Islet precursor cell (in vitro differentiated cells): Measurements from ENCODE around the gene ACAN.
A peak's percentile ranks its signal among the peaks of the same experiment; 100 is the strongest.

Source experiments
- DNase-seq: peaks from one replicate; pipeline ENCODE4 v3.0.0-alpha.2; 2018

Gene ACAN

DNA sequence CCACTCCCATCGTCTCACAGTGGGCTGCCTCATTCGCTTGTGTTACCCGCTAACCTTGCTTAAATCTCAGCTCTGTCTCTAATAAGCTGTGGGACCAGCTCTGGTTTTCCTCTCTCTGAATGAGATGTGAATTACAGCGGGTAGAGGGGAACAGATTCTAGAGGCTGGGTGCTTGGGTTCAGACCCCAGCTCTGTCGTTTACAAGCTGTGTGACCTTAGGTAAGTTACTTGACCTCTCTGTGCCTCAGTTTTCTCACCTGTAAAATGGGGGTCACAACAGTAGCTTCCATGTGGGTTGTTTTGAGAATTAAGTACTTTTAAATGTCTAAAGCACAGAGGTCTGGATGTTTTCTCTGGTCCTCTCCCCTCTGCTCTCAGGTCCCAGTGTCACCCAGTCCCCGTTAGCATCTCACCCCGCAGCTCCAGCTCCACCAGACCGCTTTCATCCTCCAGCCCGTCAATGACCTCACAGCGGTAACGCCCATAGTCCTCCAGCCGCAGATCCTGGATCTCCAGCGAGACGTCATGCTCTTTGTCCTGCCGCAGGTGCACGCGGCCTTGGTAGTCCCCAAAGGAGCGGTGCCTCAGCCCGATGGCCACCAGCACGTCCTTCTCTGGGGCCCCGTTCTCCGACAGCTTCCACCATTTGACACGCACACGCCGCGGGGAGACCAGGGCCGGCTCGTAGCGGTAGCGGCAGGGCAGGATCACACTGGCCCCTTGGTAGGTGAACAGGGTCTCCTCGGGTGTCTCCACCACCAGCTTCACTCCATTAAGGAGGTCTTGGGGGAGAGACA lies 77.9 kb downstream of the ACAN start:
- DNase-seq, result no peak

DNA sequence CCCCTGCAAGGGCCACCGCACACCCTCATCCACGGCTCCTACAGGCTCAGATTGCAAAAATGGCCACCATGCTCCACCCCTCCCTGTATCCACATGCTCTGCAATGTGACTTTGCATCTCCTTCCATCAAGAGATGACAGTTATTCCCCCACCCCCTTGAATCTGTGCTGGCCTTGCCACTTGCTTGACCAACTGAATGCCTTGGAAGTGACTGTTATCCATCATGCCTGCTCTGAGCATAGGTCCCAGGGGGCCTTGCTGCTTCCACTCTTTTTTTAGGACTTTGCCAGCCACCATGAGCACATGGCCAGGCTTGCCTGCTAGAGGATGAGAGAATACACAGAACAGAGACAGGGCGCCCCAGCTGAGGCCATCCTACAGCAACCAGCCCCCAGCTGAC lies 78.5 kb downstream of the ACAN start:
- DNase-seq, result no peak

DNA sequence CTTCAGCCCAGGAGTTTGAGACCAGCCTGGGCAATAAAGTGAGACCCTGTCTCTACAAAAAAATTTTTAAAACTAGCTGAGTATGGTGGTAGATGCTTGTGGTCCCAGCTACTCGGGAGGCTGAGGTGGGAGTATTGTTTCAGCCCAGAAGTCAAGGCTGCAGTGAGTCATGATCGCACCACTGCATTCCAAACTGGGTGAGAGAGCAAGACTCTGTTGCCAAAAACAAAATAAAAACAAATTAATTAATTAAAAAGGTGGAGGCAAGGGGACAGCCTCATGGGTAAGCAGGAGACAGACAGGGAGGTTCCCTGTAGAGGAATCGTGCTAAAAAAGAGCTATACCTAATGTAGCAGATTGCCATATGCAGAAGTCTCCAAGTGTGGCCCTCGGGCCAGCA lies 79.5 kb downstream of the ACAN start:
- DNase-seq, result no peak

DNA sequence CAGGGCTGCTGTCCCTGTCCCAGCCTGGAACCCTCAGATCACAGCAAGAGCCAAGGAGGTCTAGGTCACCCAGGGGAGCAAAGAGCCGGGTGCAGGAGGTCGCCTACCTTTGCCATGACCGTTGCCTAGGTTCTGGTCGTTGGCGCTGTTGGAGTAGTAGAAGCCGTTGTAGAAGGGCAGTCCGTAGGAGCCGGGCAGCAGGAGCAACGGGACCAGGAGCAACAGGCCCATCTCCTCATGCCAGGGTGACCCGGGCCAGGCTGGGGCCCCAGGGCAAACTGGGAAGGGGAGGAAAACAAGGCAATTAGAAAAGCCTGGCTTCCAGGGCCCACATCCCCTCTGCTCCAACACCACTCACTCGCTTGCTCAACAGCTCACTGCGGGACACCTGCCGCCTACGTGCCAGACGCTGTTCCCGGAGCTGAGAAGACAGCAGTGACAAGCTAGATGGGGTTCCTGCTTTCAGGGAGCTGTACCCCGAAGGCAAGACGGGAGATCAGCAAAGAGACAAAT lies 83.9 kb downstream of the ACAN start:
- no peak for DNase-seq

DNA sequence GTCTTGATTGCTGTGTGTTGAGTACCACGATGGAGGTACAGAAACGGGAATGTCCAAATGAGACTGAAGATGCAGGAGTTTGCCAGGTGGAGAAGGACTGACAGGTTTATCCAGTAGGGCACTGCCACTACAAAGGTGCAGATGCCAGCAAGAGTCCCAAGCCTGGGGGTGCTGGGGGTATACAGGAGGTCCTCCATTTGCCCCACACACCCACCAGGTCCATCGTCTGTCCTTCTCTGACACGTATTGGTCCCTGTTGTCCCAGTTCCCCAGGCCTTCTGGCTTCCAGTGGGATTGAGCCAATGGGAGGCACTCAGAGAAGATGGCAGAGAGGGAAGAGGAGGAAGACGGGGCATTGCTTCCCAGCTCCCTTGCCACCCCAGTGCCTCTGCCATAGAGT lies 85.5 kb downstream of the ACAN start:
- no peak for DNase-seq

DNA sequence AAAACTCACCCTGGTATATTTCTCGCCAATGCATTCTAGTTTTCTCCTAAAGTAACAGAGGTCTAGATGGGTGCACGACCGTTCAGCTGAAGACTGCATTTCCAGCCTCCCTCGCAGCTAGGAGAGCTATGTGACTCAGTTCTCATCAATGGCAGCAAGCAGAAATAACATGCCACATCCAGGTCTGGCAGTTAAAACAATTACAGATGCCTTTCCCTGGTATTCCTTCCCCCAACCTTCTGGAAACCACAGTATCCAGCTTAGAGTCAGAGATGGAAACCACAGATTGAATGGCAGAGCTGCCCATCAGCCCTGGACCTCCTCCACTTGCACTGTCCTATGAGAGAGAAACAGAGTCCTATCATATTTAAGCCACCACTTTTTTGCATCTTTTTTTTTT lies 87.3 kb downstream of the ACAN start:
- DNase-seq, result no peak

DNA sequence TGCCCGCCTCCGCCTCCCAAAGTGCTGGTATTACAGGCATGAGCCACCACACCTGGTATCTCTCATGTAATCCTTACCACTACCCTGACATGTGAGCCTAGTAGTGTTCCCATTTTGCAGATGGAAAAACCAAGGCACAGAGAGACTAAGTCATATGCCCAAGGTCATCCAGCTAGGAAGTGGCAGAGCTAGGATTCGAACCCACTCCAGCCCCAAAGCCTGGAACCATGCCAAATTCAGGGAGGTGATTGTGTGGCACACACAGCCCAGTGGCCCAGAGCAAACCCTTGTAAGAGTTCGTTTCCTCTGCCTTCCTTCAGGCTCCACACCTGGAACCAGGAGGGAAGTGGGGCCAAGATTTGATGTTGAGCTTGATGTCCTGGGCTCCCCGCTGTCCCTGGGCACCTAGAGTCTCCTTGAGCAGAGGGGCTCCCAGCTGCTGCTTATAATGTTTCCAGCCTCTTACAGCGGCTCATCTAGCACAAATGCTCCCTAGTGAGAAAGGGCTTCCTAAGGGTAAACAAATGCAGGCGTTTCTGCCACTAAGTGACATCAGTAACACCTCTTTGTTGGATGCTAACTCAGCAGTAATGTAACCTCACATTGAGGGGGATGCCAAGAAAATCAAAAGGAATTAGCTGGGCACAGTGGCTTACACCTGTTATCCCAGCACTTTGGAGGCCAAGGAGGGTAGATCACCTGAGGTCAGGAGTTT lies 88.5 kb downstream of the ACAN start:
- no peak for DNase-seq

DNA sequence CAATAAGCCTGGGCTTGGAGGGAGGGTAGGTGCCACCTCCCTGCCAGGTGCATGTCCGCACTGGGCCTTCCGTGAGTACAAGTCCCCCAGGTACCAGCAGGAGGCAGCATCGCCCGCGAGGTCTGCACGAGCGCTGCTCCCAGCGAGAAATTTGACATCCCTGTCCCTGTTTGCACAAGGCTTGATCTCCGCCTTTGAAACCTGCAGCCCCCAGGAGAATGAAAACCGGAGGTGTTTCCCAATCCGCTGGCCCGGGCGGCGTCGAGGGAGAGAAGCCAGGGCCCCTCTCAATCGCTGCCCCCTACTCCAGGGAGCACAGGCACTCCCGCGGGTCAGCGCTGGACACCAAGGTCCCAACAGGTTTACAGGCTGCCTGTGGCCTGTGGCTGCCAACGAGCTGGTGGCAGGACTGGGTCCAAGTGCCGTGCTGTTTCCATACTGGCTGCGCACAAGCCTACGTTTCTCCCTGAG lies 91.1 kb downstream of the ACAN start:
- DNase-seq, result peak; percentile 91

DNA sequence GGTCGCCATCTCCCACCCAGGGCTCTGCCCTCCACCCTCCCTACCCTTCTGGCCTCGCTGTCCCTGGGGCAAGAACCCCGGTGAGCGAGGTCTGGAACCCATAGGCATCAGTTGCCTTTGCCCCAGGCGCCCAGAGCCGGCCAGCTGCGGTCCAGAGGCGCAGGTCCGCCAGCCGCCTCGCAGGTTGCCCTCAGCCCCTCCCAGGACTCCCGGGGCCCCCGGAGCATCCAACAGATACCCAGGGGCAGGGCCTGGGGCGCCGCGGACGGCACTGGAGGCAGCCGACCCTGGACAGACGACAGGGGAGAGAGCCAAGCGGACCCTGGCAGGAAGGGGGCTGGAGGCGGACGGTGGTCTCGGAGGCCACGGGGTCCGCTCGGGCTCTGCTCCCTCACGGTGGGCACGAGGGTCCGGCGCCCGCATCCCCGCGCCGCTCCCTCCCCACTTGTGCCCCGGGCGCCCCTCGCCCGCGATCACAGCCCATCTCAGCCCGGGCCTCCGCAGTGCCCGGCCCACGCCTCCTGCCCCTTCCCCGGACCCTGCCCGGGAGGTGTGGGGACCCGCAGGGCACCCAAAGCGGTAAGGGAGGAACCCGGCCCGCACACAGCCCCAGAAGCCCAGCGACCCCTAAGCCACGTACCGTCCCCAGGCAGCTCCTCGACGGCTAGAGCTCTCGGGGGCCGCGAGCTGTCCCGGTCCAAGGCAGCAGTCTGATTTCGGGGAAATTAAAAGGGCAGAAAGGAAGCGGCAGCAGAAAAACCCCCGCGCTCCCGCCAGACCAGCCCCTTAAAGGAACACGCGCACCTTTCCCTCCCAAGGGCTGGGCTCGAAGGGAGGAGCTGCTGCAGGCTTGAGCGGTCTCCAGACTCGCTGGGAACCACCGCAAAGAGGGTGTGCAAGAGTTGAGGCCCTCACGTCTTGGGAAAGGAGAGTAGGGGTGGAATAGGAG lies 91.9 kb downstream of the ACAN start, which contains the start of gene HAPLN3:
TSS of gene HAPLN3 (minus strand) at position 726 of the 949 bp plus-strand sequence. CDS start 8,246 bp downstream, outside the sequence.
- DNase-seq, result peak; percentile 68

DNA sequence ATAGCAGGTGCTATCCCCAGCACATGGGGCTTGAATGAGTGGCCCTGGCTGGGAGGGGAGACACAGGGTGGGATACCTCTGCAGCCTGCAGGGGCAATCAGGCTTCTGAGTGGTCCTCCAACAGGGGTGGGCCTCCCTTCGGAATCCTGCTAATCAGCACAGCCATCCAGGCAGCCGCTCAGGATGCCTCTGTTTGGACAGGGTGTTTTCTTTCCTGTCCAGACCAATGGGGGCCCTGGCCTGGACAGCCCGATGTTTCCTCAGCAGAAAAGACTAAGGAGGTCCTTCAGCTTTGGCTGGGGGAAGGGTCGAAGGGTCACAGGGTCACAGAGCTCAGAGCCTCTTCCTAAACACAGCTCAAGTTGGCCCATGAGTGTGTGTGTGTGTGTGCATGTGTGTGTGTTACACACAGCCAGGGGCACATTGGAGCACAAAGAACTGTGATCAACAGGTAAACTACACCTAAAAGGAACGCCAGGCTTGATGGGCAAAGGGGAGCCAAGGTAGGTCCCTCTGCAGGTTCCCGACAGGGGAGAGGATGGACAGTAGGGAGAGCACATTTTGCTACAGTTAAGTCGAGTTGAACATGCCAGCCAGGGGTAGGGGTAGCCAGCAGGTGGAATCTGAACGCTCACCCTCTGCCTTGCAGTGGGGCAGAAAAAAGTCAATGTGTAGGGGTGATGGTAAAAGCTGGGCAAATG lies 93.2 kb downstream of the ACAN start:
- no peak for DNase-seq

DNA sequence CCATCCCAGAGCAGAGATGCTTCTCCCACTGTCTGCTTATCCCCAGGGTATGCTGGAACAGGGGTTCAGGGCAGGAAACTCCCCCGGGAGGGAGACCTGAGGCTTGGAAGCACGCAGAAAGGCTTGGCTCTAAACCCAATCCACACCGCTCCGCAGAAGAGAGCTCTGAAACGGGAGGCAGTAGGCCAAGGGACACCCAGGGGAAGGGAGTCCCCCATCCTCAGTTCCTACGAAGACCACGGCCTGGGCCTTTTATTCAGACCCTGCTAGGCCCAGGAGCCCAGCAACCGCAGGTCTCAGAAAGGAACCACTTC lies 93.9 kb downstream of the ACAN start:
- no peak for DNase-seq

DNA sequence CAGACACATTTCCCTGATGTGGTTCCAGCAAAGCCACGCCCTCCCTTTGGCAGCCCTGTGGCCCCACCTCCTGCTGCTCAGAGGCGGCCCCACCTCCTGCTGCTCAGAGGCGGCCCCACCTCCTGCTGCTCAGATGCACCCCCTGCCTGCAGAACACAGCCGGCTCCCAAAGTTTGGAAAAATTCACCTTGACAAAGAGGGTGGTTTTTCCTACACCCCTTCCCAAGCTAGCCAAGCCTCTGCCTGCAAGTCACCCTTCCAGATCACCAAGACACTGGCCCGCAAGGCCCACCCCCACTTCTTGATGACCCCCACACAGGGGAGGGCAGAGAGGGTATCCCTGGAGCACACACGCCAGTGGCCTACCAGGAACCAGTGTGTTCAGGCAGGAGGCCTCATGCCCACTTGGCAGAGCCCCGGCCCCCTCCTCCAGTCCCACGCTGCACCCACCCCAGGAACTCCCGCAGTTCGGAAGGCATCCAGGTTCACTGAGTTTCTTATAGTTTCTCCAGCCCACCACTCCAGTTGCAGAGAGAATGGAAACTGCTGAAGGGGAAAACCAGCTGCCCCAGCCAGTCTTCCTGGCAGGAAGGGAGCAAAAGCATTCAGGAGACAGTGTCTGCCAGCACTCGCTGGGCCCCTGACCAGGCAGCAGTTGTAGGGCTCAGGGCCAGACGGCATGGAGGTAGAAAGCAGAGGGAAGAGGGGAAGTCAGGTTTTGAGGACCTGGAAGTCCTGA lies 94.4 kb downstream of the ACAN start:
- DNase-seq, result peak; percentile 96

DNA sequence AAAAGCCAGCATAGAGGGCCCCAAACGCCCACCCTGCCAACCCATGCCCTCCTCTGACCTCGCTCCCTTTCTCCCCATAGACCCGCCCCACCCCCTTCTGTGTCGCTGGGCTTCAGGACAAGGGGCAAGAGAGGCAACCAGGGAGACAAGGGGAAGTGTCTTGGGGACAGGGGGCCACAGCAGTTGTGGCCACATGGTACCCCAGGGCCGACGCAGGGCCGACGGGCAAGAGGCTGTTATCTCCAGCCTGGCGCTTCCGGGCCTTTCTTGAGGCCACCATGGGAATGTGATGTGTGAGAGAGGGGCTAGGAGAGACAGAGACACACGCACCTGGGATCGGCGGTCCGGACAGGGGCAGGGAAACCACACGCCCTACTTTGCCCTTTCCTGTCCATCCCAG lies 95.5 kb downstream of the ACAN start:
- no peak for DNase-seq

DNA sequence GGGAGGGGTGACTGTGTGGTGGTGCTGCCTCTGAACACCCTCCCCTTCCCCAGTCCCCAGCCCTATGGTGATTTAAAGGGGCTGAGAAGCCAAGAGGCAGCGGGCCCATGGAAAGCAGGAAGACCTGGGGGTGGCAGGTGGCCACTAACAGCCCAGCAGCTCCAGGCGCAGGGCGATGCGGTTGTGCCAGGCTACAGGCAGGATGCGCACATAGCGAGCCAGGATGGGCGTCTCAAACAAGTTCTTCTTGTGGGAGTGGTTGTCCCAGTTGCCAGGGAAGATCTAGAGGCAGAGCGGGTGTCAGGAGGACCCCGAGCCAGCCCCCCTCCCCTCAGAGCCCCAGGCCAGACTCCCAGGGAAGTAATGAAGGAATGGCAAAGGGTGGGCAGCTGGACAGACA lies 96.0 kb downstream of the ACAN start:
- DNase-seq, result no peak

DNA sequence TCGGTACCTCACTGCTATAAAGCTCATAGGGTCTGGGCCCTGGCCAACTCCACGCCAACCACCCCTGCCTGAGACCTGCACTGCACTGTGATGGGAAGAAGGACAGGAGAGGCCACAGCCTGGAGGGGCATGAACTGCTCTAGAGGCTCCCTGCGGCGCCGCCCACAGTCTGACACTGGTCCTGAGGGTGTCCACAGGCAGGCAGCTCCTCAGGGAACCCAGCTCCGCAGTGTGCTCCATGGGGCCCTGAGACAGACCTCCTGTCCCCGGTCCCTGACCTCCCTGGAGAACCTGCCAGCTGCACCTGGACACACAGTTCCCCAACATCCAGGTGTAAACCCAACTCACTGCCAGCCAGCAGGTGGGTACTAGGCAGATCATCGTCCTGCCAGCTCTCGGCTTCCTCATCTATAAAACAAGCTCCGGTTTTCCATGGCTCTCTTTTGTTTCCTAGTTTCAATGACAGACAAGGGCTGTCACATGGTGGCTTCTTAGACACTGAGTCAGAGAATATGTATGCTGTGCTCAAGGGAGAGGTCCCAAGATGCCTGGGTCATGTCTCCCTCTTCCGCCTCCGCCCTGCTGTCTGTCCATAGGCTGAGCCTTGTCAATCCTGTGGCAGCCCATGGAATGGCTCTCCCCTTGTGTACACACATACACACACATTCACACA lies 97.2 kb downstream of the ACAN start:
- DNase-seq, result peak; percentile 87

DNA sequence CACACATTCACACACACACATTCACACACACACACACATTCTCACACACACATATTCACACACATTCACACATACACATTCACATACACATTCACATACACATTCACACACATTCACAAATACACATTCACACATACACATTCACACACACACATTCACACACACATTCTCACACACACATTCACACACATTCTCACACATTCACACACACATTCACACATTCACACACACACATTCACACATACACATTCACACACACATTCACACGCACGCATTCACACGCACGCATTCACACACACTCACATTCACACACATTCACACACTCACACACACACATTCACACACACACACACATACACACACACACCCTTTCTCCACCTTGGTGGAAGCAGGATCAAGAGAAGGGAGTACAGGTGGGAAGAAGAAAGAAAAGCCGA lies 97.8 kb downstream of the ACAN start:
- DNase-seq, result no peak

DNA sequence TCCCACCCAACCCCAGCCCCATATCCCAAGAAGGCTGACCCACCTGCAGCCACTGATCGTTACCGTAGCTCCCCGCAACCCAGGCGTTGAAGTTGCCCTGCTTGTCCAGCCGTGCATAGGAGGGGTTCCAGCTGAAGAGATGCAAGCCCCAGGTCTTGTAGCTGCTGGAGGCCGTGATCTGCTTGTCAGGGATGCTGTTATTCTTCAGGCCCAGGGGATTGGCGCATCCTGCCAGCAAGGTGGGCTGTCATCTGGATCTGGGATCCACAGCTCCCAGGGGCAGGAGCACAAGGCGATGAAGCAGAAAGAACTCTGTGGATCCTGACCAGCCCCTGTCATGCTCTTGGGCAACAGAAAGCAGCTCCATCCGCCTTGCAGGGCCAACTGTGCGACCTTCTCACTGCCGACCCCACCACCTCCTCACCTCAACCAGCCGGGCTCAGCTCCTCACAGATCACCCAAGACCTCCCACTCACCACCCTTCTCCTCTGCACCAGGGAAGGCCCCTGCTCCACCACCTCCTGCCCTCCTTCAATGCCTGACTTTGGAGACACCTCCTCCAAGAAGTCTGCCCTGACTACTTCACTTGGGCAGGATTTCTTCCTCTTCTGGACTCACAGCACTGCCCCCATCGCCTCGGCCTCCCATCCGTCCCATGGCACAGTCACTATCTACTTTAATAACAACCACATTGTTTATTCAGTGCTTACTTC lies 98.4 kb downstream of the ACAN start:
- peak; percentile 22 for DNase-seq

DNA sequence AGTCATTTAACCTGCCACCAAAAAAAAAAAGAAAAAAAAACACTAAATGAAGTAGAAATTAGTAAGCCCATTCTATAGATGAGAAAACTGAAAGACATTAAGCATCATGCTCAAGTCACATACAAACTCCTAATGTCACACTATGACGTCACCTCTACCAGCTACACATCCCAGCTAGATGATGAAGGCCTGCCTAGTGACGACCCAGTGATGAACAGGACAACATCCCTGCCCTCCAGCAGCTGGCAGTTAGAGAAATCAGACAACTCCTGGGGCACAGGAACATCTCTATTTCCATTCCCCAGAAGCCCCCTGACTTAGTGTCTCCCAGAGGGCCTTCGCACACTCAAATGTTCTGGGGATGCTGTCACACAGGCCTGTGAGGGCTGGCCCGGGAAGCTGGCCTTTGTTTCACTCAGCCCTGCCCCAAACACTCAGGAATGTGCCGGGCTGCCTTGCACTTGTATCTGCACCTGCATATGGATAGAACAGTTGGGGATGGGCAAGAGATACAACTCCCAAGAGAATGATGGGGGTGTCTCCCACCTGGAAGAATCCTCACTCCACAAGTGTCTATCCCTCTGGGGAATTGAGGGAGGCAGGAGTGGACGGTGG lies 99.1 kb downstream of the ACAN start:
- peak; percentile 25 for DNase-seq

DNA sequence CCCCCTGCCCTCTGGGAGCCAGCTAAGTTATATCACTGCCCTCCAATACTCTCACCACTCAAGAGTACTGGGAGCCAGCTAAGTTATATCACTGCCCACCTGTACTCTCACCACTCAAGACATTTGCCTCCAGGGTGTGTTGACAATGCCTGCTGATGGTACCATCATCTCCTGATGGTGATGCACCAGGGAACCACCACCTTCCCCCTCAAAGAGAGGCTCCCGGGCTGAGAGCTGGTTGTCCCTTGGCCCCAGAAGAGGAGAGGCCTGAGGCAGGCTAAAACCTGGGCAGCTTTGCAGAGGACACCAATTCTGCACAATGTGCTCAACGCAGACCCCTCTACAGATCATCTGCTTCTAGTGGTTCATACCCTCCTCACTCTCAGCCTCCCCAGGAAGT lies 99.6 kb downstream of the ACAN start:
- no peak for DNase-seq

DNA sequence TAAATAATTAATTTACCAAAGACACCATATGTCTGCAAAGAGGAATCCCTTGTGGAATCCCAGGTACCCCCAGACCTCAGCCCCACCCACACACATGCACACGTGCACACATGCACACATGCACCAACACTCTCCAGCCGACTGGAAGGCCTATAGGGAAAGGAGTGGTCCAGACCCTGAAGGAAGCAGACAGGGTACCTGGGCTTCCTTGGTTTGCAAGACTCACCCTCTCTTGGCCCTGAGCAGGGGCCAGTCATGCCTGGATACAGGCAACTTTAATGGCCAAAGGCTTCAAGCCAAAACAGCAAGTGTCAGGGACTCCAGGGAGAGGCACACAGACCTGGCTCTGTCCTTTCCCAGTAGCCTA lies 101.0 kb downstream of the ACAN start:
- DNase-seq, result no peak
